HG03354 (cell line): ENCODE measurements around the gene CALHM4.
"Not testable (repeated sequence)": the region's sequence is repeated elsewhere in the genome, so short reads cannot be mapped to it uniquely, and the experiment has no call there.

Source experiments
- ATAC-seq: cut with Tn5 transposase; IDR thresholded peaks from one replicate; pipeline ENCODE4 v1.9.1; 2021; ENCODE audit warnings: mild to moderate bottlenecking; ENCODE audit not compliant: unreplicated experiment, poor library complexity, severe bottlenecking

Gene CALHM4

GRCh38 chr6:116570856-116571682 lies 17.5 kb downstream of the CALHM4 start, which contains the start of gene RWDD1:
Gene RWDD1 (plus strand): TSS chr6:116571504. CDS start chr6:116571583, 79 bp downstream.
- peak; percentile 95 for ATAC-seq

- no peak for ATAC-seq
These were observed 18.1 kb downstream of the CALHM4 start for GRCh38 chr6:116571683-116572000.

DNA sequence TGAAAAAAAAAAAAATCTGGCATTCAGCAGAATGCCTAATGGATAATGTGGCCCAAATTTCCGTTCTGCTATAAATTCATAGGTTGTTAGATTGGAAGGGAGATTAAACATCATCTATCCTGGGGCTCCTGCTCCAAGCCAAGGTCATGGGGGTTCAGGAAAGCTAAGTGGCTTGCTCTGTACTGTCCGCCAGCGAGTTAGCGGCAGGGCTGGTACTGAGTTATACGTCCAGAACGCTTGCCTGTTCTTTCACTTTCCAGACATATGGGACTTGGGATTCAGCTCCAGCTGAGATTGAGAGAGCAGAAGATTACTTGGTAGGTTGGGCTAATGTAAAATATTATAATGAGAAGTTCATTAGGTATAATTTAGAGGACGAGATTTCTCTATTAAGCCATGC lies 18.6 kb downstream of the CALHM4 start:
- no peak for ATAC-seq

DNA sequence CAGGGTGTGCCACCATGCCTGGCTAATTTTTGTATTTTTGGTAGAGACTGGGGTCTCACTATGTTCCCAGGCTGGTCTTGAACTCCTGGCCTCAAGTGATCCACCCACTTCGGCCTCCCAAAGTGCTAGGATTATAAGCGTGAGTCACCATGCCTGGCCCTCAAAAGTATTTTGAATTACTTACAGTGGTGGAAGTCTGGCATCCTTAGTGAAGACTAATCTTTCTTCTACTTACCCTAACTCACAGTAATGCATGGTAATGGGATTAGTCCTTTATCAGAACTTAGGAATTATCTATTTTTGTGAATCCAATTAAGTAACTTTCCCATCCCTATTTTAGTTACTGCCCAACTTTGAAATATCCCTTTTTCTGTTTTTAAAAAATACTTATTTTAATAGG lies 21.7 kb downstream of the CALHM4 start:
- no peak for ATAC-seq

DNA sequence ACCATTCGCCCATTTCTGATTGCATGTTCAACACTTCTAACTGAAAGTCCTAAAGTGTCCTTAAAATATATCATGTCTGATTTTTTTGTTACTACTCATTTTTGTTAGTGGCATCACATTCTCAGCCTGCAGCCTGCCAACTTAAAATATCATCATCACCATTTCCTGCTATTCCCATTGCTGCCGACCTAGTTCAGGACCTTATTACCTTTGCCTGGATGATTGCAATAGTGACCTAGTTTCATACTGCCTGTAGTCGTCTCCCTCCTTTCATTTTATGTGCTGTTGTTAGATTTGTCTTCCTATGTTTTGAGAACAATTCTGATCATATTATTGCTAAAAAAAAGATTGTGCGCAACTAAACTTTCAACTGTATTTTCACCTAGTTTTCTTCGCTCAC lies 23.9 kb downstream of the CALHM4 start:
- no peak for ATAC-seq

- ATAC-seq: no peak
These were observed 24.8 kb downstream of the CALHM4 start for GRCh38 chr6:116578335-116578734.

GRCh38 chr6:116579143-116579542 lies 25.6 kb downstream of the CALHM4 start:
- no peak for ATAC-seq

DNA sequence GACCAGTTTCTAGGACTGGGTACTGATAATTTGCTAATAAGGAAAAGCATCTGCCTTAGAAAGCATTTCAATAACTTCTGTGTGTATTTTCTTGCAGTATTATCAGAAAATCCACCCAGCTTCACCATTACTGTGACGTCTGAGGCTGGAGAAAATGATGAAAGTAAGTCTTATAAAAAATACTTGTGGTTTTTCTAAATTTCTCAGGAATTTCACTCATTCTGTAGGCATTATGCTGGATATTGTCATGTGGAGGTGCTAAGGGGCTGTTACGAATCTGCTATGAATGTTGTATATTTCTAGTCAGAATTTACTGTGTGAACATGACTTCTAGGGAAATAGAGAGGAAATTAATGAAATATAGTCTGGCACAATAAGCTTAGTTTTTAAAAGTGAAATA lies 26.6 kb downstream of the CALHM4 start:
- ATAC-seq: no peak

GRCh38 chr6:116586276-116586675 lies 32.7 kb downstream of the CALHM4 start:
- no peak for ATAC-seq

GRCh38 chr6:116586738-116587137 lies 33.2 kb downstream of the CALHM4 start:
- no peak for ATAC-seq

GRCh38 chr6:116595247-116595646 lies 41.7 kb downstream of the CALHM4 start:
- no peak for ATAC-seq

- no peak for ATAC-seq
These were observed 43.3 kb downstream of the CALHM4 start for GRCh38 chr6:116596815-116597214.

- ATAC-seq: not testable (repeated sequence)
These were observed 50.4 kb downstream of the CALHM4 start for GRCh38 chr6:116603916-116604315.

GRCh38 chr6:116604868-116605267 lies 51.3 kb downstream of the CALHM4 start:
- not testable (repeated sequence) for ATAC-seq

DNA sequence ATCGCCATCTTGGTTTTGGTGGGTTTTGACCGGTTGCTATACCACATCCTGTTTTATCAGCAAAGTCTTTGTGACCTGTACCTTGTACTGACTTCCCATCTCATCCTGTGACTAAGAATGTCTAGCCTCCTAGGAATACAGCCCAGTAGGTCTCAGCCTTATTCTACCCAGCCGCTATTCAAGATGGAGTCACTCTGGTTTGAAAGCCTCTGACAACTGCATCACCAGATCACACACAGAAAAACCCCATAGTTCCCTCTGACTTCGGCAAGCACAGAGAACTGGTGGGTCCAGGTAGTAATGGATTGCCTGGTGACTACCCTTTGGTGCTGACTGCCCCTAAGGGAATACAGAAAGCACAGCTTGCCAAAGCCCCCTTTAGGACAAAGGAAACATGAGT lies 52.4 kb downstream of the CALHM4 start:
- ATAC-seq: no peak
